HEK293 (cell line): ENCODE measurements around the gene KLHL29.

Experiments used
- ATF2 ChIP-seq: fragments of 450-650 bp; formaldehyde crosslinking; IDR thresholded peaks from 2 replicates; pipeline ENCODE4 v1.5.1; 2016; ENCODE audit warnings: missing biosample characterization, missing genetic modification characterization, low read depth
- CTCF ChIP-seq: fragments of 450-650 bp; formaldehyde crosslinking; IDR thresholded peaks from 2 replicates; pipeline ENCODE4 v1.5.1; 2016; ENCODE audit warnings: missing biosample characterization, missing genetic modification characterization
- GLIS2 ChIP-seq: fragments of 450-650 bp; formaldehyde crosslinking; IDR thresholded peaks from 2 replicates; pipeline ENCODE4 v1.5.1; 2016; ENCODE audit warnings: missing biosample characterization, missing genetic modification characterization
- REST ChIP-seq: fragments of 450-650 bp; formaldehyde crosslinking; IDR thresholded peaks from 2 replicates; pipeline ENCODE4 v1.5.1; 2016; ENCODE audit warnings: missing biosample characterization, missing genetic modification characterization
- ZBTB44 ChIP-seq: fragments of 450-650 bp; IDR thresholded peaks from 2 replicates; pipeline ENCODE4 v1.5.1; 2018; ENCODE audit warnings: missing biosample characterization, mild to moderate bottlenecking, missing genetic modification characterization
- ZNF398 ChIP-seq: fragments of 450-650 bp; formaldehyde crosslinking; IDR thresholded peaks from 2 replicates; pipeline ENCODE4 v1.5.1; 2017; ENCODE audit warnings: missing biosample characterization, missing genetic modification characterization
- ZNF623 ChIP-seq: fragments of 450-650 bp; formaldehyde crosslinking; IDR thresholded peaks from 2 replicates; pipeline ENCODE4 v1.5.1; 2016; ENCODE audit warnings: missing biosample characterization, missing genetic modification characterization
- ZNF629 ChIP-seq: fragments of 450-650 bp; formaldehyde crosslinking; IDR thresholded peaks from 2 replicates; pipeline ENCODE4 v1.5.1; 2017; ENCODE audit warnings: missing biosample characterization, missing genetic modification characterization

GRCh38 chr2:23453432-23453831, 68.5 kb downstream of the KLHL29 start:
- TF ChIP-seq ATF2 (tag by site-specific recombination) (no peak), CTCF (no peak), ZNF398 (tag by site-specific recombination) (no peak), ZBTB44 (tag by site-specific recombination) (no peak), REST (tag by site-specific recombination) (no peak), GLIS2 (tag by site-specific recombination) (no peak), ZNF623 (tag by site-specific recombination) (no peak), ZNF629 (tag by site-specific recombination) (no peak)
